Measurements from ENCODE around the gene MAD1L1. TPM values are rescaled to one million over a fixed set of nuclear protein-coding genes. Genes with fewer than 3 reads are reported as not detected.

The MAD1L1 gene
- total and polyA plus RNA-seq, 7 donors: 11.7 to 17.5 (median 15.6) TPM

DNA sequence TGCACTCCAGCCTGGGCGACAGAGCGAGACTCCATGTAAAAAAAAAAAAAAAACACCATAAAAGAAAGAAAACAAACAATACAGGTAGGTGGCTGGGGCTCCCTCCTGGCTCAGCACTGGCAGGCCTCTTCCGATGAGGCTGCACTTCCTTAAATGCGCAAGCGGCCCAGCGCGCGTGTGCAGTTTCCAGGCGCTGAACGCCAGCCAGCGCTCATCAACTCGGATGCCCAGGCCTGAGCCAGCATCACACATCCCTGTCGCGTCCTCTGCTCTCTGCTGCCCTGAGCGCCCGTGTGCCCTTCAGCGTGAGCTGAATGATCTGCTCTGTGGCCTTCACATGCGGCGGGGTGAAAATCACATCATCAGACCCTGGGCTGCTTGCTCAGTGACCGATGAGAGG, 41.1 kb upstream of the MAD1L1 start:
- ATAC-seq (no peak), DNase-seq (no peak)
- no peak overlapping the region for H3K4me3 ChIP-seq
- peaks cover 0 to 35% of the 10 kb centered on the region in 2 donors for H3K36me3 ChIP-seq (ENCODE audit: insufficient read depth in 1 of 2, low read depth in 1 of 2)
- TF ChIP-seq, protein P1, sequence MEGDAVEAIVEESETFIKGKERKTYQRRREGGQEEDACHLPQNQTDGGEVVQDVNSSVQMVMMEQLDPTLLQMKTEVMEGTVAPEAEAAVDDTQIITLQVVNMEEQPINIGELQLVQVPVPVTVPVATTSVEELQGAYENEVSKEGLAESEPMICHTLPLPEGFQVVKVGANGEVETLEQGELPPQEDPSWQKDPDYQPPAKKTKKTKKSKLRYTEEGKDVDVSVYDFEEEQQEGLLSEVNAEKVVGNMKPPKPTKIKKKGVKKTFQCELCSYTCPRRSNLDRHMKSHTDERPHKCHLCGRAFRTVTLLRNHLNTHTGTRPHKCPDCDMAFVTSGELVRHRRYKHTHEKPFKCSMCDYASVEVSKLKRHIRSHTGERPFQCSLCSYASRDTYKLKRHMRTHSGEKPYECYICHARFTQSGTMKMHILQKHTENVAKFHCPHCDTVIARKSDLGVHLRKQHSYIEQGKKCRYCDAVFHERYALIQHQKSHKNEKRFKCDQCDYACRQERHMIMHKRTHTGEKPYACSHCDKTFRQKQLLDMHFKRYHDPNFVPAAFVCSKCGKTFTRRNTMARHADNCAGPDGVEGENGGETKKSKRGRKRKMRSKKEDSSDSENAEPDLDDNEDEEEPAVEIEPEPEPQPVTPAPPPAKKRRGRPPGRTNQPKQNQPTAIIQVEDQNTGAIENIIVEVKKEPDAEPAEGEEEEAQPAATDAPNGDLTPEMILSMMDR (IDR thresholded peaks at IDR 0.05): no peak
- H3K27me3 ChIP-seq (ENCODE audit: insufficient read depth in 3 of 3, low read length in 2 of 3): no peaks in the 10 kb centered on the region
- 96 to 98% (median 97%) methylated on average over 20 of the region's 20 CpGs for WGBS, 3 donors
- H3K4me1 ChIP-seq: no peaks in the 10 kb centered on the region
- H3K27ac ChIP-seq: no peak overlapping the region
- intact Hi-C loops (cut with DNase I): no loop called here
- no peaks in the 10 kb centered on the region for H3K9me3 ChIP-seq

DNA sequence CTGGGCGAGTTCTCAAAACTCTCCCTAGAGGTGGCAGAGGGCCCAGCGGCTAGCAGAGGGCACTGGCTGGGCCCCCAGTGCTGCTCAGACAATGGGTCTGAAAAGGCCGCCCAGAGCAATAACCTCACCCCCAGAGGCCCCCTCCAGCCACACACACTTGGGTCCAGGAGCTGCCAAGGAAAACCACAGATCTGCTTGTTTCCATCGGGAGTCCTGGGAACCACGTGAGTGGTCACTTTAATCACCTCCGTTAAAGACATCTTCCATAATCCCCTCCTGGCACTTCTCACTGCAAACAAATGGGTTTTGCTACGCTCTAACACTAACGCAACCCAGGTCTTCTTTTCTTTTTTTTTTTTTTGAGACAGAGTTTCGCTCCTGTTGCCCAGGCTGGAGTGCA, 39.3 kb upstream of the MAD1L1 start:
- H3K36me3 ChIP-seq (ENCODE audit: insufficient read depth in 1 of 2, low read depth in 1 of 2): peaks cover 0 to 32% of the 10 kb centered on the region in 2 donors

DNA sequence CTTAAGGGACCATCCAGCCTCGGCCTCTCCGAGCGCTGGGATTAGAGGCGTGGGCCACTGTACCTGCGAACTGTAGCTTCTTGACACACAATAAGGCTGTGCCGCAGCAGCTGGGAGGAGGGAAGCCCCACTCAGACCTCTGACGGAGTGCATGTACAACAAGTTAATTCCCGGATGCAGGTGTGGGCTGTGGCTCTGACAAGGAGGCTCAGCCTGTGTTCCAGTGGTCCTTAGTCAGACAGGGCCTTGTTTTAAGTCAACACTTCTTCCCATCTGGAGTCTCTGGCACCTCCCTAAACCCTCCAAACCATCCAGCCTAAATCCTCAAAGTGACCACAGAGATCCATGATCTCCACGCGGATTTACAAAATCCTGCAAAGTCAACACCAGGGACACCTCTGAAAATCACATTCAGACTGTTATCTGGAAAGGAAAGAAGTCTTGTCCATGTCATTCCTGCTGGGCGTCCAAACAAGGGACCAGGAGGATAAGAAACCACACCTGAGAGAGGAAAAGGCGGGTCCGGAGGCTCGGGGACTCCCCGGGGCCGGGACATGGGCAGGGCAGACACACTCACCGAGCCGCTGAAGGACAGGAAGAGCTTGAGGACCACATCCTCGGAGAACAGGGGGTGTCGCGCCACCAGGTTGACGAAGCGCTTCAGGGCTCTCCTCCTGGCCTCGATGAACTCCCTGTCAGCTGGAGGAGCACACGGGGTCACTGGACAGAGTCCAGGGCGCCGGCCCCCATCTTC, 38.7 kb upstream of the MAD1L1 start:
- H3K4me1 ChIP-seq: no peaks in the 10 kb centered on the region
- WGBS, 3 donors: 72 to 78% (median 74%) methylated on average over 26 to 27 of the region's 27 CpGs
- H3K27me3 ChIP-seq (ENCODE audit: insufficient read depth in 3 of 3, low read length in 2 of 3): no peaks in the 10 kb centered on the region
- DNase-seq: no peak
- TF ChIP-seq, protein P1 (IDR thresholded peaks at IDR 0.05): no peak
- H3K36me3 ChIP-seq (ENCODE audit: insufficient read depth in 1 of 2, low read depth in 1 of 2): peaks cover 0 to 30% of the 10 kb centered on the region in 2 donors
- no peak overlapping the region for H3K4me3 ChIP-seq
- intact Hi-C loops (cut with DNase I): no loop called here
- no peak overlapping the region for H3K27ac ChIP-seq
- ATAC-seq: no peak
- no peaks in the 10 kb centered on the region for H3K9me3 ChIP-seq

More for the DNA sequence above, 39.3 kb upstream of the MAD1L1 start:
- DNase-seq (no peak), ATAC-seq (no peak)
- H3K4me3 ChIP-seq: no peak overlapping the region
- TF ChIP-seq, protein P1 (IDR thresholded peaks at IDR 0.05): no peak
- intact Hi-C loops (cut with DNase I): no loop called here
- H3K27me3 ChIP-seq (ENCODE audit: insufficient read depth in 3 of 3, low read length in 2 of 3): no peaks in the 10 kb centered on the region
- 72 to 80% (median 73%) methylated on average over 9 of the region's 9 CpGs for WGBS, 3 donors
- no peaks in the 10 kb centered on the region for H3K9me3 ChIP-seq
- H3K4me1 ChIP-seq: no peaks in the 10 kb centered on the region
- H3K27ac ChIP-seq: no peak overlapping the region

DNA sequence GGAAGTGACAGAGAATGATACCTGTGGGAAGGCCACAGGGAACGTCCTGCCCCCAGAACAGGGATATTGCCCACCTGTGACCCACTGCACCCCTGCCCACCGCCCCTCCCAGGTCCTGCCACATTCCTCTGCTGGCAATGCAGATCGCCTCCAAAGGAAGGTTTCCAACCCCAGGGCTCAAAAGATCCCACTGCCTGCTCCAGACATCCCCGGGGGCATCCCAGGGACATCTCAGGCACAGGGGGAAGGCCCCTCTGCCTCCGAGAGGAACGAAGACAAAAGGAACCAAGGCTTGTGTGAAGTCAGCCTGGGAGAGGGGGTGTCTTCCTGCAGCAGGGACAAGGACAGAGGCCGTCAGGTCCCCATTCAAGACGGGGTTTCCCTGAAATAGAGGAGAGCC, 37.8 kb upstream of the MAD1L1 start:
- intact Hi-C loops (cut with DNase I): no loop called here
- TF ChIP-seq, protein P1 (IDR thresholded peaks at IDR 0.05): no peak
- no peak for ATAC-seq
- H3K9me3 ChIP-seq: no peaks in the 10 kb centered on the region
- peaks cover 0 to 30% of the 10 kb centered on the region in 2 donors for H3K36me3 ChIP-seq (ENCODE audit: insufficient read depth in 1 of 2, low read depth in 1 of 2)
- DNase-seq: no peak
- no peak overlapping the region for H3K4me3 ChIP-seq
- 81 to 88% (median 82%) methylated on average over 8 of the region's 8 CpGs for WGBS, 3 donors
- H3K27ac ChIP-seq: no peak overlapping the region
- no peaks in the 10 kb centered on the region for H3K4me1 ChIP-seq
- no peaks in the 10 kb centered on the region for H3K27me3 ChIP-seq (ENCODE audit: insufficient read depth in 3 of 3, low read length in 2 of 3)
